Neural cell (in vitro differentiated cells): ENCODE measurements around the gene FAM83G.

Experiments used
- EP300 ChIP-seq: fragments of 450-650 bp; conservative IDR thresholded peaks from 2 replicates; pipeline ENCODE4 v1.6.1; 2014; ENCODE audit warnings: antibody characterized with exemption, mild to moderate bottlenecking, moderate library complexity; ENCODE audit not compliant: poor library complexity, severe bottlenecking
- SMC3 ChIP-seq: fragments of 450-650 bp; conservative IDR thresholded peaks from 2 replicates; pipeline ENCODE4 v1.6.1; 2014; ENCODE audit warnings: antibody characterized with exemption, mild to moderate bottlenecking, moderate library complexity; ENCODE audit not compliant: poor library complexity
- TF ChIP-seq, protein P1 (sequence below): fragments of 450-650 bp; IDR thresholded peaks from 2 replicates; pipeline ENCODE4 v1.5.1; 2014; ENCODE audit warnings: antibody characterized with exemption, mild to moderate bottlenecking, moderate library complexity; ENCODE audit not compliant: poor library complexity, severe bottlenecking

GRCh38 chr17:18959845-18960240 lies 44.7 kb downstream of the FAM83G start:
- no peak for TF ChIP-seq EP300
- TF ChIP-seq, protein P1, sequence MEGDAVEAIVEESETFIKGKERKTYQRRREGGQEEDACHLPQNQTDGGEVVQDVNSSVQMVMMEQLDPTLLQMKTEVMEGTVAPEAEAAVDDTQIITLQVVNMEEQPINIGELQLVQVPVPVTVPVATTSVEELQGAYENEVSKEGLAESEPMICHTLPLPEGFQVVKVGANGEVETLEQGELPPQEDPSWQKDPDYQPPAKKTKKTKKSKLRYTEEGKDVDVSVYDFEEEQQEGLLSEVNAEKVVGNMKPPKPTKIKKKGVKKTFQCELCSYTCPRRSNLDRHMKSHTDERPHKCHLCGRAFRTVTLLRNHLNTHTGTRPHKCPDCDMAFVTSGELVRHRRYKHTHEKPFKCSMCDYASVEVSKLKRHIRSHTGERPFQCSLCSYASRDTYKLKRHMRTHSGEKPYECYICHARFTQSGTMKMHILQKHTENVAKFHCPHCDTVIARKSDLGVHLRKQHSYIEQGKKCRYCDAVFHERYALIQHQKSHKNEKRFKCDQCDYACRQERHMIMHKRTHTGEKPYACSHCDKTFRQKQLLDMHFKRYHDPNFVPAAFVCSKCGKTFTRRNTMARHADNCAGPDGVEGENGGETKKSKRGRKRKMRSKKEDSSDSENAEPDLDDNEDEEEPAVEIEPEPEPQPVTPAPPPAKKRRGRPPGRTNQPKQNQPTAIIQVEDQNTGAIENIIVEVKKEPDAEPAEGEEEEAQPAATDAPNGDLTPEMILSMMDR: no peak
- TF ChIP-seq SMC3: no peak
